IMR-90 (cell line): ENCODE data around the gene GRAMD1C. TPM values are rescaled to one million over a fixed set of nuclear protein-coding genes. Genes with fewer than 3 reads are reported as not detected.

Experiments
- ATAC-seq: fragments of 200-7000 bp; cut with Tn5 transposase; 2 replicates; pipeline ENCODE4 v1.9.1; 2020; ENCODE audit warnings: low read depth, mild to moderate bottlenecking, moderate library complexity
- BruUV-seq: library from RNA; stranded (reverse); fragments of 400-500 nt; replicated peaks from 2 replicates; lab custom pipeline; 2021; lab: Mats Ljungman, UMichigan
- CTCF ChIA-PET: fragments of 300-600 bp; formaldehyde crosslinking; extraction: SDS; loops from one replicate; lab custom pipeline; 2021; ENCODE audit warnings: antibody characterized with exemption; lab: Yijun Ruan, JAX
- POLR2A ChIA-PET: fragments of 300-600 bp; sonication (Branson Sonifier 250); formaldehyde crosslinking; loops from one replicate; lab custom pipeline; 2022; ENCODE audit warnings: antibody characterized with exemption; ENCODE audit not compliant: unreplicated experiment; lab: Charles Lee
- DNase-seq: peaks from one replicate; pipeline ENCODE4 v3.0.0; 2013
- H2AFZ ChIP-seq: replicated peaks from 2 replicates; pipeline ENCODE3; 2013; ENCODE audit warnings: low read length, mild to moderate bottlenecking; ENCODE audit not compliant: poor library complexity
- H2AK5ac ChIP-seq: 2 replicates; pipeline ENCODE4 v1.6.1; 2013; ENCODE audit warnings: low read depth, low read length, inconsistent platforms
- H2AK9ac ChIP-seq: replicated peaks from 2 replicates; pipeline ENCODE3; 2013; ENCODE audit warnings: mild to moderate bottlenecking, low read depth, low read length, moderate library complexity; ENCODE audit not compliant: poor library complexity
- H2BK120ac ChIP-seq: 2 replicates; pipeline ENCODE4 v1.6.1; 2013; ENCODE audit warnings: low read depth, low read length, inconsistent platforms
- H2BK15ac ChIP-seq: 3 replicates; pipeline ENCODE4 v1.6.1; 2013; ENCODE audit warnings: low read depth, low read length, inconsistent platforms
- H2BK20ac ChIP-seq: 2 replicates; pipeline ENCODE4 v1.6.1; 2013; ENCODE audit warnings: low read depth, mild to moderate bottlenecking, inconsistent platforms, low read length, moderate library complexity
- H2BK5ac ChIP-seq: 2 replicates; pipeline ENCODE4 v1.6.1; 2013; ENCODE audit warnings: mild to moderate bottlenecking, low read depth, low read length, inconsistent platforms; ENCODE audit not compliant: poor library complexity, severe bottlenecking
- H3K14ac ChIP-seq: replicated peaks from 2 replicates; pipeline ENCODE4 v1.6.1; 2013; ENCODE audit warnings: low read depth, low read length, inconsistent platforms
- H3K18ac ChIP-seq: 2 replicates; pipeline ENCODE4 v1.6.1; 2013; ENCODE audit warnings: low read depth, low read length, control low read depth
- H3K23ac ChIP-seq: 2 replicates; pipeline ENCODE4 v1.6.1; 2013; ENCODE audit warnings: low read depth, low read length, inconsistent platforms
- H3K27ac ChIP-seq: 2 replicates; pipeline ENCODE4 v1.5.1; 2013; ENCODE audit warnings: mild to moderate bottlenecking, control low read depth, low read length; ENCODE audit not compliant: insufficient read depth
- H3K27me3 ChIP-seq: 2 replicates; pipeline ENCODE4 v1.6.1; 2013; ENCODE audit warnings: low read length; ENCODE audit not compliant: control insufficient read depth, insufficient read depth
- H3K36me3 ChIP-seq: 2 replicates; pipeline ENCODE4 v1.6.1; 2013; ENCODE audit warnings: low read length, mixed read lengths; ENCODE audit not compliant: control insufficient read depth, insufficient read depth
- H3K4ac ChIP-seq: 2 replicates; pipeline ENCODE4 v1.6.1; 2013; ENCODE audit warnings: low read depth, low read length, inconsistent platforms
- H3K4me1 ChIP-seq: 2 replicates; pipeline ENCODE4 v1.6.1; 2013; ENCODE audit warnings: low read length, mixed read lengths; ENCODE audit not compliant: control insufficient read depth, insufficient read depth
- H3K4me2 ChIP-seq: 2 replicates; pipeline ENCODE4 v1.6.1; 2013; ENCODE audit warnings: low read depth, mild to moderate bottlenecking, control low read depth, low read length, moderate library complexity
- H3K4me3 ChIP-seq: 2 replicates; pipeline ENCODE4 v1.5.1; 2013; ENCODE audit warnings: low read depth, mild to moderate bottlenecking, control low read depth, low read length, moderate library complexity; ENCODE audit not compliant: insufficient read depth
- H3K56ac ChIP-seq: 2 replicates; pipeline ENCODE4 v1.6.1; 2013; ENCODE audit warnings: low read length, inconsistent platforms; ENCODE audit not compliant: insufficient read depth; ENCODE audit errors: extremely low read depth
- H3K79me1 ChIP-seq, 2 experiments: 2 replicates each; pipeline ENCODE4 v1.6.1; 2013; ENCODE audit warnings: low read length in 2 of 2, inconsistent platforms in 1 of 2, low read depth in 1 of 2
- H3K9ac ChIP-seq: 2 replicates; pipeline ENCODE4 v1.6.1; 2013; ENCODE audit warnings: low read depth, low read length, control low read depth
- H3K9me1 ChIP-seq: 2 replicates; pipeline ENCODE4 v1.6.1; 2013; ENCODE audit warnings: low read length, inconsistent platforms; ENCODE audit not compliant: insufficient read depth
- H3K9me3 ChIP-seq: 2 replicates; pipeline ENCODE4 v1.6.1; 2013; ENCODE audit warnings: low read length; ENCODE audit not compliant: control insufficient read depth, insufficient read depth
- H4K20me1 ChIP-seq: 2 replicates; pipeline ENCODE4 v1.6.1; 2013; ENCODE audit warnings: low read length, inconsistent platforms; ENCODE audit not compliant: insufficient read depth
- H4K5ac ChIP-seq: 2 replicates; pipeline ENCODE4 v1.6.1; 2013; ENCODE audit warnings: mild to moderate bottlenecking, low read depth, low read length, control low read depth
- H4K8ac ChIP-seq, 2 experiments: 2 replicates each; pipeline ENCODE4 v1.6.1; 2013; ENCODE audit warnings: low read depth in 2 of 2, low read length in 2 of 2, control low read depth in 1 of 2, inconsistent platforms in 1 of 2
- H4K91ac ChIP-seq: 2 replicates; pipeline ENCODE4 v1.6.1; 2013; ENCODE audit warnings: low read depth, low read length, inconsistent platforms; ENCODE audit not compliant: insufficient read depth
- CEBPB ChIP-seq: IDR thresholded peaks from 2 replicates; pipeline ENCODE4 v1.6.1; 2012; ENCODE audit warnings: low read depth, low read length, improper control_type of control experiment
- FOS ChIP-seq: fragments of 150-350 bp; IDR thresholded peaks from 2 replicates; pipeline ENCODE4 v1.6.1; 2016; ENCODE audit warnings: low read depth, low read length
- MAFK ChIP-seq: IDR thresholded peaks from 2 replicates; pipeline ENCODE4 v1.6.1; 2012; ENCODE audit warnings: low read depth, low read length, improper control_type of control experiment
- MAZ ChIP-seq: IDR thresholded peaks from 2 replicates; pipeline ENCODE4 v1.6.1; 2012; ENCODE audit warnings: low read depth, mild to moderate bottlenecking, low read length, improper control_type of control experiment, moderate library complexity, borderline replicate concordance
- MXI1 ChIP-seq: IDR thresholded peaks from 2 replicates; pipeline ENCODE4 v1.6.1; 2012; ENCODE audit warnings: low read depth, mild to moderate bottlenecking, low read length, moderate library complexity, borderline replicate concordance
- POLR2A ChIP-seq: IDR thresholded peaks from 2 replicates; pipeline ENCODE4 v1.6.1; 2012; ENCODE audit warnings: mild to moderate bottlenecking, low read depth, low read length
- RAD21 ChIP-seq: IDR thresholded peaks from 2 replicates; pipeline ENCODE4 v1.6.1; 2012; ENCODE audit warnings: low read length, improper control_type of control experiment
- RCOR1 ChIP-seq: IDR thresholded peaks from 2 replicates; pipeline ENCODE4 v1.6.1; 2012; ENCODE audit warnings: mild to moderate bottlenecking, low read length, improper control_type of control experiment; ENCODE audit not compliant: insufficient replicate concordance
- SMC3 ChIP-seq: fragments of 150-350 bp; IDR thresholded peaks from 2 replicates; pipeline ENCODE4 v1.6.1; 2016; ENCODE audit warnings: low read depth, mild to moderate bottlenecking, antibody characterized with exemption, low read length, moderate library complexity
- WGBS, 2 experiments: methylation state at CpG; one replicate each; pipeline versions ENCODE4 v1.1.5 to v1.1.7; 2013; ENCODE audit warnings: missing lambda C conversion rate in 2 of 2; ENCODE audit not compliant: insufficient read length in 1 of 2; ENCODE audit errors: extremely low coverage in 2 of 2; 5-methylcytosine and 5-hydroxymethylcytosine counted together
- dilution Hi-C: fragments of 300-500 bp; cut with HindIII; formaldehyde crosslinking; loops from one replicate; pipeline ENCODE4 v1.14.3; 2018; ENCODE audit warnings: low sequenced_read_pairs; ENCODE audit not compliant: unreplicated experiment
- in situ Hi-C: fragments of 300-500 bp; cut with MboI; formaldehyde crosslinking; loops from 3 replicates; pipeline ENCODE4 v1.14.3; 2019; ENCODE audit warnings: low sequenced_read_pairs, inconsistent platforms, mixed read lengths
- intact Hi-C: fragments of 100-400 bp; cut with micrococcal nuclease; formaldehyde crosslinking; loops from 2 replicates; pipeline ENCODE4 v1.10.0; 2022
- polyA plus RNA-seq, 3 experiments: library from polyadenylated mRNA; depleted of rRNA; stranded (reverse); fragments of >200 nt; gene quantifications; 2 replicates each; pipeline ENCODE4 v1.2.3, GENCODE V29; 2012; ENCODE audit warnings: low replicate concordance in 1 of 3
- total RNA-seq: library from RNA; depleted of rRNA; stranded (reverse); fragments of >200 nt; gene quantifications from 2 replicates; pipeline ENCODE4 v1.2.3, GENCODE V29; 2012

Gene GRAMD1C
- total and polyA plus RNA-seq, 2 of the 4 experiments (the other 2 are of a cell fraction), result 2.5 to 5.0 TPM

DNA sequence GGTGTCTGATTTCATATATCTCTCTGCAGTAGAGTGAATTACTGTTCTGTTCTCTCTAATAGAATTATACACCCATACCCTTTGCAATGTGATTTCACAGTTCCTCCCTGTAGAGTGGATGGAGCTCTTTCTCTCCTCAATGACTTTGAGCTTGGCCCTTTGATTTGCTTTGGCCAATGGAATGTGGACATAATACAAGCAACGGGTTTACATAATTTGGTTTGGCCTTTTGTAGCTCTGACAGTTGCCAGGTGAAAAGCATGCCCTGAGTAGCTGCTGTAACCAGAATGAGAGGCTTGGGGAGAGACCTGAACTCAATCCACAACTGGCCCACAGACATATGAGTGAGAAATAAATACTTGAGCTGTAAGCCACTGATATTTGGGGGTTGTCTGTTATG, 141.3 kb downstream of the GRAMD1C start:
- Histone ChIP-seq H4K8ac (no peak overlapping the region), H3K36me3 (peaks cover 2% of the 10 kb centered on the region; the same call in 1 of the 2 replicates), H2BK20ac (no peak overlapping the region), H3K56ac (no peak overlapping the region), H2BK5ac (no peak overlapping the region), H4K91ac (no peak overlapping the region), H3K9me1 (no peaks in the 10 kb centered on the region), H2AK9ac (no peak overlapping the region), H3K9ac (no peak overlapping the region), H2AFZ (no peak overlapping the region), H3K27me3 (no peaks in the 10 kb centered on the region), H3K14ac (no peak overlapping the region), H3K4me1 (no peaks in the 10 kb centered on the region), H3K27ac (no peak overlapping the region), H3K4me2 (no peak overlapping the region), H2AK5ac (no peak overlapping the region), H4K5ac (no peak overlapping the region), H3K4ac (no peak overlapping the region), H2BK15ac (no peak overlapping the region), H3K79me1 (no peaks in the 10 kb centered on the region), H2BK120ac (no peak overlapping the region), H3K9me3 (no peaks in the 10 kb centered on the region), H3K4me3 (no peak overlapping the region), H4K20me1 (no peaks in the 10 kb centered on the region), H3K18ac (no peak overlapping the region), H3K23ac (no peak overlapping the region)
- TF ChIP-seq MAZ, result no peak
- no peak for TF ChIP-seq CEBPB
- no peak for TF ChIP-seq RAD21
- no peak for TF ChIP-seq SMC3
- no peak for TF ChIP-seq POLR2A
- TF ChIP-seq FOS, result no peak
- TF ChIP-seq RCOR1, result no peak
- no peak for TF ChIP-seq MXI1
- TF ChIP-seq MAFK, result no peak
- dilution Hi-C loops, result no loop called here
- no TSS peak for BruUV-seq
- WGBS, 2 experiments, result 60% methylated on average over 1 of the region's 1 CpG; no CpG with 5 or more reads in 1 of the 2 experiments
- ChIA-PET CTCF (no interaction called here), POLR2A (no interaction called here)
- no peak for ATAC-seq
- DNase-seq, result no peak
- intact Hi-C loops, result no loop called here
- in situ Hi-C loops, result no loop called here
